GM18951 (cell line): ENCODE measurements around the gene TRPC4AP.

Experiments used
- POLR2A ChIP-seq: IDR thresholded peaks from 4 replicates; pipeline ENCODE4 v1.6.1; 2011; ENCODE audit warnings: mild to moderate bottlenecking; ENCODE audit not compliant: insufficient read length, insufficient read depth; ENCODE audit errors: extremely low read depth
- in situ Hi-C: fragments of 300-500 bp; cut with MboI; formaldehyde crosslinking; loops from one replicate; pipeline ENCODE4 v1.12.0; 2022; ENCODE audit warnings: low sequenced_read_pairs, mixed read lengths, inconsistent platforms; ENCODE audit not compliant: unreplicated experiment

Gene TRPC4AP

GRCh38 chr20:35092524-35093266 lies at the start of gene TRPC4AP:
TRPC4AP (minus strand) TSS chr20:35092807; CDS start chr20:35092781, 26 bp downstream.
- peak; percentile 89 for TF ChIP-seq POLR2A
- in situ Hi-C loops: no loop called here

- in situ Hi-C loops: no loop called here
- no peak for TF ChIP-seq POLR2A
These were observed 43.4 kb upstream of the TRPC4AP start for GRCh38 chr20:35135867-35136586.

GRCh38 chr20:35134880-35135279 lies 42.3 kb upstream of the TRPC4AP start:
- in situ Hi-C loops: no loop called here
- TF ChIP-seq POLR2A: no peak

- in situ Hi-C loops: no loop called here
- TF ChIP-seq POLR2A: no peak
These were observed 41.9 kb upstream of the TRPC4AP start for GRCh38 chr20:35134472-35134871.

- in situ Hi-C loops: no loop called here
- TF ChIP-seq POLR2A: no peak
These were observed 41.1 kb upstream of the TRPC4AP start for GRCh38 chr20:35133735-35134134.

GRCh38 chr20:35133031-35133430 lies 40.4 kb upstream of the TRPC4AP start:
- in situ Hi-C loops: no loop called here
- TF ChIP-seq POLR2A: no peak

GRCh38 chr20:35131934-35132333 lies 39.3 kb upstream of the TRPC4AP start:
- in situ Hi-C loops: no loop called here
- no peak for TF ChIP-seq POLR2A

- TF ChIP-seq POLR2A: no peak
These were observed 37.1 kb upstream of the TRPC4AP start for GRCh38 chr20:35129647-35130069.

GRCh38 chr20:35125753-35126152 lies 33.1 kb upstream of the TRPC4AP start:
- in situ Hi-C loops: no loop called here
- no peak for TF ChIP-seq POLR2A

More at GRCh38 chr20:35129647-35130069, 37.1 kb upstream of the TRPC4AP start:
- in situ Hi-C loops: no loop called here

GRCh38 chr20:35122756-35123405 lies 30.3 kb upstream of the TRPC4AP start:
- in situ Hi-C loops: no loop called here
- no peak for TF ChIP-seq POLR2A

- in situ Hi-C loops: no loop called here
- TF ChIP-seq POLR2A: no peak
These were observed 28.6 kb upstream of the TRPC4AP start for GRCh38 chr20:35121186-35121585.

- TF ChIP-seq POLR2A: no peak
- in situ Hi-C loops: no loop called here
These were observed 27.6 kb upstream of the TRPC4AP start for GRCh38 chr20:35120012-35120701.

- in situ Hi-C loops: no loop called here
- TF ChIP-seq POLR2A: no peak
These were observed 25.0 kb upstream of the TRPC4AP start for GRCh38 chr20:35117629-35118028.
